GM18951 (cell line): ENCODE data around the gene FICD.

Experiments
- POLR2A ChIP-seq: IDR thresholded peaks from 4 replicates; pipeline ENCODE4 v1.6.1; 2011; ENCODE audit warnings: mild to moderate bottlenecking; ENCODE audit not compliant: insufficient read length, insufficient read depth; ENCODE audit errors: extremely low read depth
- in situ Hi-C: fragments of 300-500 bp; cut with MboI; formaldehyde crosslinking; loops from one replicate; pipeline ENCODE4 v1.12.0; 2022; ENCODE audit warnings: low sequenced_read_pairs, mixed read lengths, inconsistent platforms; ENCODE audit not compliant: unreplicated experiment

FICD gene

GRCh38 chr12:108511633-108512540, 3.2 kb upstream of the FICD start:
- in situ Hi-C loops = no loop called here
- no peak for TF ChIP-seq POLR2A

- in situ Hi-C loops = no loop called here
- no peak for TF ChIP-seq POLR2A
Measured at GRCh38 chr12:108514468-108514972, 557 bp upstream of the FICD start.

- in situ Hi-C loops = no loop called here
Measured at GRCh38 chr12:108515916-108516315, 839 bp downstream of the FICD start.

GRCh38 chr12:108516511-108517275, 1.6 kb downstream of the FICD start:
- in situ Hi-C loops = no loop called here
- TF ChIP-seq POLR2A = no peak

More at GRCh38 chr12:108515916-108516315, 839 bp downstream of the FICD start:
- no peak for TF ChIP-seq POLR2A

- TF ChIP-seq POLR2A = no peak
- in situ Hi-C loops = no loop called here
Measured at GRCh38 chr12:108517288-108518100, 2.4 kb downstream of the FICD start.

- in situ Hi-C loops = no loop called here
- no peak for TF ChIP-seq POLR2A
Measured at GRCh38 chr12:108518101-108518715, 3.1 kb downstream of the FICD start.

GRCh38 chr12:108518716-108519496, 3.8 kb downstream of the FICD start:
- TF ChIP-seq POLR2A = no peak
- in situ Hi-C loops = no loop called here

- TF ChIP-seq POLR2A = no peak
- in situ Hi-C loops = no loop called here
Measured at GRCh38 chr12:108519558-108519957, 4.5 kb downstream of the FICD start.

GRCh38 chr12:108523365-108523764, 8.3 kb downstream of the FICD start:
- TF ChIP-seq POLR2A = no peak
- in situ Hi-C loops = no loop called here

GRCh38 chr12:108525681-108526080, 10.6 kb downstream of the FICD start:
- TF ChIP-seq POLR2A = no peak
- in situ Hi-C loops = loop anchor here (25.0 kb wide), 1 partner anchor 562 kb away; the partner anchor contains the start of genes ALKBH2 and UNG

- TF ChIP-seq POLR2A = no peak
- in situ Hi-C loops = loop anchor here (25.0 kb wide), 1 partner anchor 561 kb away; the partner anchor contains the start of genes ALKBH2 and UNG
Measured at GRCh38 chr12:108526482-108527165, 11.5 kb downstream of the FICD start.

GRCh38 chr12:108527166-108527496, 12.1 kb downstream of the FICD start:
- no peak for TF ChIP-seq POLR2A
- in situ Hi-C loops = loop anchor here (25.0 kb wide), 1 partner anchor 560 kb away; the partner anchor contains the start of genes ALKBH2 and UNG
